ENCODE data around the gene TIAM2.

TIAM2 gene

GRCh38 chr6:155201461-155202226 is 206.5 kb downstream of the TIAM2 start:
- DNase-seq (ENCODE audit: low read depth): peak; percentile 79
- no peak overlapping the region for H3K4me3 ChIP-seq (ENCODE audit: control insufficient read depth, low read depth, low read length)
- TF ChIP-seq, protein P1, sequence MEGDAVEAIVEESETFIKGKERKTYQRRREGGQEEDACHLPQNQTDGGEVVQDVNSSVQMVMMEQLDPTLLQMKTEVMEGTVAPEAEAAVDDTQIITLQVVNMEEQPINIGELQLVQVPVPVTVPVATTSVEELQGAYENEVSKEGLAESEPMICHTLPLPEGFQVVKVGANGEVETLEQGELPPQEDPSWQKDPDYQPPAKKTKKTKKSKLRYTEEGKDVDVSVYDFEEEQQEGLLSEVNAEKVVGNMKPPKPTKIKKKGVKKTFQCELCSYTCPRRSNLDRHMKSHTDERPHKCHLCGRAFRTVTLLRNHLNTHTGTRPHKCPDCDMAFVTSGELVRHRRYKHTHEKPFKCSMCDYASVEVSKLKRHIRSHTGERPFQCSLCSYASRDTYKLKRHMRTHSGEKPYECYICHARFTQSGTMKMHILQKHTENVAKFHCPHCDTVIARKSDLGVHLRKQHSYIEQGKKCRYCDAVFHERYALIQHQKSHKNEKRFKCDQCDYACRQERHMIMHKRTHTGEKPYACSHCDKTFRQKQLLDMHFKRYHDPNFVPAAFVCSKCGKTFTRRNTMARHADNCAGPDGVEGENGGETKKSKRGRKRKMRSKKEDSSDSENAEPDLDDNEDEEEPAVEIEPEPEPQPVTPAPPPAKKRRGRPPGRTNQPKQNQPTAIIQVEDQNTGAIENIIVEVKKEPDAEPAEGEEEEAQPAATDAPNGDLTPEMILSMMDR (IDR thresholded peaks at IDR 0.05; ENCODE audit: control insufficient read depth, insufficient read depth, low read depth, low read length, missing control alignments): no peak

DNA sequence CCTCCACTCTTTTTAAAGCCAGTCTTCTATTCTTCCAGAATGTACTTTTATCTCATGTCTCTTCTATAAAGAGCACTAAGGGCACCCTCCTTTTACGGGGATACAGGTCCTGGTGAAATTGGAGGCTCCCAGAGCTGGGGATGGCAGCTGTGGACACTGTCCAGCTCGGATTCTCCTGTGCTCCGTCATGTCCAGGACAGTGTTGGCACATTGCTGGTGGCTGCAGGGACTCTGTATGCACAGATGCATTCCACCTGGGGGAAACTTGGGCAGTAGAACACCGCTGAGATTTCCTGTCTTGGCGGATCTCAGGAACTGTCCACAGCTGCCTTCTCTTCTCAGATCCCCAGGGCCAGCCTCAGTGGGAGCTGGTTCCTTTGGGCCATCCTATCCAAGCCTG is 212.1 kb downstream of the TIAM2 start:
- no peak overlapping the region for H3K4me3 ChIP-seq (ENCODE audit: control insufficient read depth, low read depth, low read length)
- TF ChIP-seq, protein P1 (IDR thresholded peaks at IDR 0.05; ENCODE audit: control insufficient read depth, insufficient read depth, low read depth, low read length, missing control alignments): no peak
- DNase-seq (ENCODE audit: low read depth): no peak

- H3K4me3 ChIP-seq (ENCODE audit: control insufficient read depth, low read depth, low read length): no peak overlapping the region
- no peak for DNase-seq (ENCODE audit: low read depth)
- TF ChIP-seq, protein P1 (IDR thresholded peaks at IDR 0.05; ENCODE audit: control insufficient read depth, insufficient read depth, low read depth, low read length, missing control alignments): no peak
These were observed 217.0 kb downstream of the TIAM2 start for GRCh38 chr6:155212106-155212505.

- no peak for DNase-seq (ENCODE audit: low read depth)
- TF ChIP-seq, protein P1 (IDR thresholded peaks at IDR 0.05; ENCODE audit: control insufficient read depth, insufficient read depth, low read depth, low read length, missing control alignments): no peak
- H3K4me3 ChIP-seq (ENCODE audit: control insufficient read depth, low read depth, low read length): no peak overlapping the region
These were observed 217.7 kb downstream of the TIAM2 start for GRCh38 chr6:155212616-155213380.

DNA sequence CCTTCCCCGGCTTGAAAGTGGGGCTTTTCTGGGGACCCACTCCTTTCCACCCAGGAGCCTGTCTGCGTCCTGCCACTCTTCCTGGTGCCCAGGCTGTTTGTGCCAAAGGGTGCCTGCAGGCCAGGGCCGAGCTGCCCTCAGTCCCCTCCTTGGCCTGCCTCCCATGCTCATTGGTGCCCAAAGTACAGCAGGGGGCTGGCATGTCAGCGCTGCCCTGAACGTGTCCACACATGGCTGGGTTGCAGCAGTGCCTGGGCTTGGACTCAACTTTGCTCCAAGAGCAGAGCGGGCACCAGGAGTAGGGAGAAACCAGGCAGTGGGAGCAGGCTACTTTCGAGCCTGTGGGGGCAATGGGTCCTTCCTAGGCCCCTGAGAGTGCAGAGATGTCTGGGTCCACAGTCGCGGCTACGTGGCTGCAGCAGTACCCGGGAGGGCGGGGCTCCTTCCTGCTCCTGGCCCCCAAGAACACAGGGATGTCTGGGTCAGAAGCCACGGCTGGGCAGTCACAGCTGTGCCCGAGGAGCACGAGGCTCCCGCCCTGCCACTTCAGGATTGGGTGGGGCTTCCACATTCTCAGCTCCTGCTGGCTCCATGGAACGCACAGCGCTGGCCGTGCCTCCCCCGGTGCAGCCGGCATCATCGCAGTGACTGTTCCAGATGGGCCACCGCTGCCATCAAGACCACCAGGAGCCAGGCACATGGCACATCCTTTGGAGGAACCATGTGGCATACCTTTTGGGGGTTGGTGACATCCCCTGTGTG is 218.7 kb downstream of the TIAM2 start:
- DNase-seq (ENCODE audit: low read depth): no peak
- TF ChIP-seq, protein P1 (IDR thresholded peaks at IDR 0.05; ENCODE audit: control insufficient read depth, insufficient read depth, low read depth, low read length, missing control alignments): no peak
- H3K4me3 ChIP-seq (ENCODE audit: control insufficient read depth, low read depth, low read length): no peak overlapping the region

- DNase-seq (ENCODE audit: low read depth): no peak
- H3K4me3 ChIP-seq (ENCODE audit: control insufficient read depth, low read depth, low read length): no peak overlapping the region
- TF ChIP-seq, protein P1 (IDR thresholded peaks at IDR 0.05; ENCODE audit: control insufficient read depth, insufficient read depth, low read depth, low read length, missing control alignments): no peak
These were observed 220.8 kb downstream of the TIAM2 start for GRCh38 chr6:155215906-155216305.
